Body of pancreas (tissue), 4 donors: ENCODE data around the gene GABRP. TPM values are rescaled to one million over a fixed set of nuclear protein-coding genes. Genes with fewer than 3 reads are reported as not detected.

Experiments
- ATAC-seq: fragments of 150-250 bp; one replicate; pipeline ENCODE4 v1.9.1; 2016
- DNase-seq, 4 donors: peaks; one replicate each; pipeline ENCODE4 v3.0.0-alpha.2; 2019
- H3K27ac ChIP-seq, 4 donors: fragments of 200-600 bp; sonication (generic); 1 replicate in 3 of 4; 2 replicates in 1 of 4; pipeline versions ENCODE4 v1.5.1 to v1.6.1; 2016 to 2019; ENCODE audit warnings: mild to moderate bottlenecking in 1 of 4, mixed read lengths in 1 of 4, moderate library complexity in 1 of 4
- H3K27me3 ChIP-seq, 2 donors: fragments of 200-600 bp; sonication (generic); one replicate each; pipeline ENCODE4 v1.6.0; 2016; ENCODE audit warnings: mild to moderate bottlenecking in 1 of 2
- H3K36me3 ChIP-seq, 2 donors: fragments of 200-600 bp; sonication (generic); replicated peaks in 1 of 2; 2 replicates each; pipeline ENCODE4 v1.5.1; 2016; ENCODE audit warnings: low read depth in 2 of 2; ENCODE audit not compliant: insufficient read depth in 1 of 2
- H3K4me1 ChIP-seq: fragments of 200-600 bp; sonication (generic); one replicate; pipeline ENCODE4 v1.6.0; 2016
- H3K4me3 ChIP-seq, 2 donors: fragments of 200-600 bp; sonication (generic); 1 replicate in 1 of 2; 2 replicates in 1 of 2; pipeline ENCODE4 v1.5.1; 2016 to 2019
- H3K9me3 ChIP-seq, 3 donors: fragments of 200-600 bp; sonication (generic); 1 replicate in 2 of 3; 2 replicates in 1 of 3; pipeline ENCODE4 v1.5.1; 2016
- CTCF ChIP-seq, 7 experiments: fragments of 450-650 bp in 4 of 7; fragments of 200-600 bp in 3 of 7; sonication (generic) in 3 of 7; IDR thresholded peaks; one replicate each; pipeline ENCODE4 v1.5.1; 2016 to 2019; ENCODE audit warnings: antibody characterized with exemption in 7 of 7
- POLR2A ChIP-seq, 3 donors: fragments of 450-650 bp; IDR thresholded peaks; one replicate each; pipeline ENCODE4 v1.6.1; 2016; ENCODE audit warnings: antibody characterized with exemption in 3 of 3, mild to moderate bottlenecking in 2 of 3
- WGBS, 2 donors: methylation state at CpG; one replicate each; pipeline ENCODE4 v1.1.5; 2017; 5-methylcytosine and 5-hydroxymethylcytosine counted together
- intact Hi-C: fragments of 100-400 bp; cut with DNase I; formaldehyde crosslinking; loops from one replicate; pipeline ENCODE4 v1.15.1; 2023
- total RNA-seq, 2 donors: library from RNA; depleted of rRNA; stranded (reverse); fragments of >200 nt; gene quantifications; one replicate each; pipeline ENCODE4 v1.1.0, GENCODE V29; 2016

Gene GABRP
- total RNA-seq, 2 donors from 2014 or later: 8.6 TPM; not detected in 1

- intact Hi-C loops: no loop called here
- ATAC-seq: peak; percentile 3
- no peak for TF ChIP-seq POLR2A (IDR thresholded peaks at IDR 0.05)
- TF ChIP-seq CTCF (IDR thresholded peaks at IDR 0.05): no peak
- WGBS, 2 donors: 87 to 92% methylated on average over 5 of the region's 5 CpGs
- Histone ChIP-seq H3K27me3 (no peaks in the 10 kb centered on the region), H3K4me1 (peaks cover 9% of the 10 kb centered on the region), H3K36me3 (no peaks in the 10 kb centered on the region), H3K27ac (no peak overlapping the region), H3K4me3 (no peak overlapping the region), H3K9me3 (peaks cover 0 to 11% (median 0%) of the 10 kb centered on the region in 3 donors)
- no peak for DNase-seq
Measured at GRCh38 chr5:170860818-170861666, 77.5 kb downstream of the GABRP start.

DNA sequence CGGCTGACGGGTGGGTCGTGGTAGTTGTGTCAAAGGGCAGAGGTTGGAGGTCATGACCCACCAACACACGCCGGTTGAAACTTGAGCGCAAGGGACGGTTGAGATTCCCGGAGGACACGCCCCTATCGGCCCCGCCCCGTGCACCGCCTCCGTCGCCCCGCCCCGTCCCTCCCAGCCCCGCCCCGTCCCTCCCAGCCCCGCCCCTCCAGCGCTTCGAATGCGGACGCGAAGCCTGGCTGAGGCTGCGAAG, 78.1 kb downstream of the GABRP start:
- intact Hi-C loops: no loop called here
- 4 to 28% methylated on average over 7 to 24 of the region's 26 CpGs for WGBS, 2 donors
- Histone ChIP-seq H3K36me3 (no peaks in the 10 kb centered on the region), H3K4me1 (peaks cover 9% of the 10 kb centered on the region), H3K4me3 (peak overlapping the region; percentile 35 to 87), H3K9me3 (peaks cover 0 to 11% (median 0%) of the 10 kb centered on the region in 3 donors), H3K27ac (peak overlapping the region in 1 of 4 donors; percentile 66), H3K27me3 (no peaks in the 10 kb centered on the region)
- ATAC-seq (peak; percentile 87), DNase-seq (peak in 1 of 4 donors; percentile 3)
- TF ChIP-seq CTCF (IDR thresholded peaks at IDR 0.05) (no peak), POLR2A (IDR thresholded peaks at IDR 0.05) (no peak)

- peak; percentile 16 to 40 (median 39) for TF ChIP-seq POLR2A (IDR thresholded peaks at IDR 0.05)
- peak in 2 of 7 experiments; percentile 3 to 13 for TF ChIP-seq CTCF (IDR thresholded peaks at IDR 0.05)
- peak within 1 kb of the TSS in 2 of 4 donors; percentile 47 to 66 for H3K27ac ChIP-seq
- peaks cover 0 to 11% (median 0%) of the 10 kb centered on the region in 3 donors for H3K9me3 ChIP-seq
- WGBS, 2 donors: 1 to 7% methylated on average over 3 to 57 of the region's 102 CpGs
- peak; percentile 63 for ATAC-seq
- intact Hi-C loops: no loop called here
- DNase-seq: peak; percentile 64 to 75 (median 66)
- H3K27me3 ChIP-seq: no peaks in the 10 kb centered on the region
- H3K4me1 ChIP-seq: peaks cover 9% of the 10 kb centered on the region
- H3K4me3 ChIP-seq: peak within 1 kb of the TSS; percentile 35 to 87
- H3K36me3 ChIP-seq: no peaks in the 10 kb centered on the region
Measured at GRCh38 chr5:170861917-170862766, 78.6 kb downstream of the GABRP start, which contains the start of gene RANBP17. Gene RANBP17 (plus strand): TSS chr5:170862018.

DNA sequence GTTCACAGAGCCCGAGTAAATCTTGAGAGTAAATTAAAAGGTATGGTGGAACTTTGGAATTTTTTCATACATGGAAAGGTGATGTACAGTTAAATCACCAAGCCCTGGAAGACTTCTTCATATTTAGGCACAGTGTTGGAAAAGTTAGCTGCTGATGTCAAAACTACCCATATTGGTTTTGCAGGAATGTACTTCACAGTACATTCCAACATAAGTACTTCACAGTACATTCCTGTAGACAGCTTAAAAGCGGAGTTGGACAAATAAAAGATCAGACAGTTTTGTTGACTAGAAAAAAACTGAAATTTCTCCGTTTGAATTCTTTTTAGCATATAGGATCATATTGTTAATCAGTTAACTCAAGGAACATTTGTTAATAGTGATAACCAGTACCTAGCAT, 80.1 kb downstream of the GABRP start:
- no peaks in the 10 kb centered on the region for H3K27me3 ChIP-seq
- H3K4me1 ChIP-seq: peaks cover 9% of the 10 kb centered on the region
- H3K4me3 ChIP-seq: no peak overlapping the region
- H3K9me3 ChIP-seq: peaks cover 0 to 11% (median 0%) of the 10 kb centered on the region in 3 donors
- no peak for ATAC-seq
- no peak overlapping the region for H3K27ac ChIP-seq
- no peak for DNase-seq
- no peaks in the 10 kb centered on the region for H3K36me3 ChIP-seq
- TF ChIP-seq POLR2A (IDR thresholded peaks at IDR 0.05) (no peak), CTCF (IDR thresholded peaks at IDR 0.05) (no peak)
- WGBS, 2 donors: 96 to 97% methylated on average over 3 of the region's 3 CpGs
- intact Hi-C loops: no loop called here

Other genes with a start within 250 kb of the GABRP start
- 1 to 10 TPM; 6.6 to 9.1 TPM for gene RANBP17, start 78.3 kb downstream of the GABRP start, total RNA-seq